WTC11 (cell line): Measurements from ENCODE around the gene FAR1. TPM values are rescaled to one million over a fixed set of nuclear protein-coding genes. Genes with fewer than 3 reads are reported as not detected.

Experiments
- ATAC-seq: fragments of 200-7000 bp; cut with Tn5 transposase; 2 replicates; pipeline ENCODE4 v1.10.0; 2021; ENCODE audit warnings: mild to moderate bottlenecking, moderate library complexity
- CTCF ChIA-PET: fragments of 300-600 bp; sonication (Branson Sonifier 250); formaldehyde crosslinking; loops from one replicate; lab custom pipeline; 2021; ENCODE audit warnings: antibody characterized with exemption; lab: Charles Lee
- POLR2A ChIA-PET: fragments of 350-600 bp; sonication (Branson Sonifier 250); formaldehyde crosslinking; loops from one replicate; lab custom pipeline; 2021; ENCODE audit warnings: antibody characterized with exemption; lab: Charles Lee
- DNase-seq: peaks from one replicate; pipeline ENCODE4 v3.0.0; 2021; ENCODE audit warnings: low spot score
- H3K27ac Mint-ChIP-seq: 2 replicates; pipeline ENCODE4 v1.8.0; 2021; ENCODE audit warnings: mixed read lengths
- H3K27me3 Mint-ChIP-seq: 2 replicates; pipeline ENCODE4 v1.8.0; 2021; ENCODE audit warnings: low read depth, mild to moderate bottlenecking, moderate library complexity, mixed read lengths
- H3K36me3 Mint-ChIP-seq: 2 replicates; pipeline ENCODE4 v1.8.0; 2021; ENCODE audit warnings: mixed read lengths
- H3K4me1 Mint-ChIP-seq: 2 replicates; pipeline ENCODE4 v1.8.0; 2022; ENCODE audit warnings: mixed read lengths
- H3K4me3 Mint-ChIP-seq: 2 replicates; pipeline ENCODE4 v1.8.0; 2021; ENCODE audit warnings: mild to moderate bottlenecking, moderate library complexity, mixed read lengths
- H3K9me3 Mint-ChIP-seq: 2 replicates; pipeline ENCODE4 v1.8.0; 2021; ENCODE audit warnings: mixed read lengths
- ATF3 ChIP-seq: sonication (generic); formaldehyde crosslinking; conservative IDR thresholded peaks from 2 replicates; pipeline ENCODE4 v1.8.1; 2022; ENCODE audit warnings: mild to moderate bottlenecking, missing genetic modification reagents
- CREB1 ChIP-seq: sonication (generic); formaldehyde crosslinking; IDR thresholded peaks from 2 replicates; pipeline ENCODE4 v1.8.0; 2023; ENCODE audit warnings: mild to moderate bottlenecking, missing genetic modification reagents
- ESRRA ChIP-seq: sonication (generic); formaldehyde crosslinking; IDR thresholded peaks from 2 replicates; pipeline ENCODE4 v1.8.1; 2022; ENCODE audit warnings: mild to moderate bottlenecking, missing genetic modification reagents, borderline replicate concordance
- ETV6 ChIP-seq: sonication (generic); formaldehyde crosslinking; IDR thresholded peaks from 2 replicates; pipeline ENCODE4 v1.8.1; 2022; ENCODE audit warnings: mild to moderate bottlenecking, missing genetic modification reagents
- PRRX2 ChIP-seq: fragments of 250-450 bp; sonication (Bioruptor Pico); IDR thresholded peaks from 2 replicates; pipeline ENCODE4 v1.8.0; 2021; ENCODE audit warnings: mild to moderate bottlenecking
- SOX15 ChIP-seq: fragments of 250-450 bp; sonication (Bioruptor Pico); IDR thresholded peaks from 2 replicates; pipeline ENCODE4 v1.9.0; 2021; ENCODE audit warnings: mild to moderate bottlenecking
- STAT6 ChIP-seq: sonication (generic); formaldehyde crosslinking; conservative IDR thresholded peaks from 2 replicates; pipeline ENCODE4 v1.8.1; 2023; ENCODE audit warnings: mild to moderate bottlenecking, low read depth, missing genetic modification reagents, moderate library complexity
- ZBTB21 ChIP-seq: sonication (generic); formaldehyde crosslinking; IDR thresholded peaks from 2 replicates; pipeline ENCODE4 v1.8.1; 2023; ENCODE audit warnings: mild to moderate bottlenecking, missing genetic modification reagents, borderline replicate concordance
- ZNF423 ChIP-seq: fragments of 250-450 bp; sonication (Bioruptor Pico); IDR thresholded peaks from 2 replicates; pipeline ENCODE4 v2.1.2; 2022; ENCODE audit warnings: mild to moderate bottlenecking, moderate library complexity
- total RNA-seq: library from RNA; stranded (reverse); gene quantifications from 3 replicates; pipeline ENCODE4 v1.2.3, GENCODE V29; 2021
- TF ChIP-seq, protein P1 (sequence below): sonication (generic); formaldehyde crosslinking; IDR thresholded peaks from 2 replicates; pipeline ENCODE4 v1.8.1; 2023; ENCODE audit warnings: mild to moderate bottlenecking, missing genetic modification reagents, moderate library complexity
- TF ChIP-seq, protein P2 (sequence below): sonication (generic); formaldehyde crosslinking; IDR thresholded peaks from 2 replicates; pipeline ENCODE4 v1.8.0; 2022; ENCODE audit warnings: mild to moderate bottlenecking, missing genetic modification reagents
- TF ChIP-seq, protein P3 (sequence below): fragments of 250-450 bp; sonication (Bioruptor Pico); IDR thresholded peaks from 2 replicates; pipeline ENCODE4 v1.9.0; 2021; ENCODE audit warnings: mild to moderate bottlenecking, borderline replicate concordance

The FAR1 gene
- total RNA-seq, 1 experiment from 2014 or later, result 63.9 TPM

DNA sequence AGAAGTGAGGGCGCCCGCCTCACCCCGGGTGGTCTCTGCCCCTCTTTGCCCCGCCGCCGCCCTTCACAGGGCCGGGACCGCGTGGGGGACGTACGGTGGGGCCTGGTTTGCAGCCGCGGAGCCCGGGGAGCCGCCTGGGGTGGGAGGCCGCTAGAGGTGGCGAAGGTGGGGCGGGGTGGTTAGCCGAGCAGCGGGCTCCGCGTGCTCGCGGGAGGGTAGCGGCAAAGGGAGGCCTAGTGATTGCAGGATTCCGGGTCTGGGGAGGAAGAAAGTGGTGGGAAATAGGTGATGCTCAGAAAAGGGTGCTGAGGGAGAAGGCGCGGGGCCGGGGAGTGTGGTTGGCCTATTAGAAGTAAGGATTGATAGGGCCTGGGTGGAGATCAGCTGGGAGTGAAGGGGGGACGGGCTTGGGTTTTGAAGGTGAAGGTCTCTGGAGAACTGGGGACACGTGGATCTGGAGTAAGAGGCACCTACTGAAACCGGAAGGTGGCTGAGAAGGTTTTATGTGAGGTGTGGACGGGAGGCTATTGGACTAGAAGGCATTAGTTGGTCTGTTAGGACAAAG lies 571 bp downstream of the FAR1 start:
- H3K4me1 Mint-ChIP-seq, result peaks cover 42% of the 10 kb centered on the region

GRCh38 chr11:13669544-13670488 lies 1.3 kb downstream of the FAR1 start:
- Mint-ChIP-seq H3K9me3 (no peaks in the 10 kb centered on the region), H3K4me1 (peaks cover 42% of the 10 kb centered on the region), H3K36me3 (0 out of 2 replicates have a peak, but pooled peaks cover 3% of the 10 kb centered on the region), H3K27ac (peak overlapping the region; percentile 90)
- no peak for DNase-seq
- TF ChIP-seq, protein P1, sequence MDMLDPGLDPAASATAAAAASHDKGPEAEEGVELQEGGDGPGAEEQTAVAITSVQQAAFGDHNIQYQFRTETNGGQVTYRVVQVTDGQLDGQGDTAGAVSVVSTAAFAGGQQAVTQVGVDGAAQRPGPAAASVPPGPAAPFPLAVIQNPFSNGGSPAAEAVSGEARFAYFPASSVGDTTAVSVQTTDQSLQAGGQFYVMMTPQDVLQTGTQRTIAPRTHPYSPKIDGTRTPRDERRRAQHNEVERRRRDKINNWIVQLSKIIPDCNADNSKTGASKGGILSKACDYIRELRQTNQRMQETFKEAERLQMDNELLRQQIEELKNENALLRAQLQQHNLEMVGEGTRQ, result no peak
- TF ChIP-seq ATF3 (CRISPR knock-in tag) (no peak), ZNF423 (CRISPR knock-in tag) (no peak), ZBTB21 (CRISPR knock-in tag) (no peak), STAT6 (CRISPR knock-in tag) (no peak), SOX15 (CRISPR knock-in tag) (no peak)
- TF ChIP-seq, protein P2, sequence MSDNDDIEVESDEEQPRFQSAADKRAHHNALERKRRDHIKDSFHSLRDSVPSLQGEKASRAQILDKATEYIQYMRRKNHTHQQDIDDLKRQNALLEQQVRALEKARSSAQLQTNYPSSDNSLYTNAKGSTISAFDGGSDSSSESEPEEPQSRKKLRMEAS (CRISPR knock-in tag), result no peak
- TF ChIP-seq, protein P3, sequence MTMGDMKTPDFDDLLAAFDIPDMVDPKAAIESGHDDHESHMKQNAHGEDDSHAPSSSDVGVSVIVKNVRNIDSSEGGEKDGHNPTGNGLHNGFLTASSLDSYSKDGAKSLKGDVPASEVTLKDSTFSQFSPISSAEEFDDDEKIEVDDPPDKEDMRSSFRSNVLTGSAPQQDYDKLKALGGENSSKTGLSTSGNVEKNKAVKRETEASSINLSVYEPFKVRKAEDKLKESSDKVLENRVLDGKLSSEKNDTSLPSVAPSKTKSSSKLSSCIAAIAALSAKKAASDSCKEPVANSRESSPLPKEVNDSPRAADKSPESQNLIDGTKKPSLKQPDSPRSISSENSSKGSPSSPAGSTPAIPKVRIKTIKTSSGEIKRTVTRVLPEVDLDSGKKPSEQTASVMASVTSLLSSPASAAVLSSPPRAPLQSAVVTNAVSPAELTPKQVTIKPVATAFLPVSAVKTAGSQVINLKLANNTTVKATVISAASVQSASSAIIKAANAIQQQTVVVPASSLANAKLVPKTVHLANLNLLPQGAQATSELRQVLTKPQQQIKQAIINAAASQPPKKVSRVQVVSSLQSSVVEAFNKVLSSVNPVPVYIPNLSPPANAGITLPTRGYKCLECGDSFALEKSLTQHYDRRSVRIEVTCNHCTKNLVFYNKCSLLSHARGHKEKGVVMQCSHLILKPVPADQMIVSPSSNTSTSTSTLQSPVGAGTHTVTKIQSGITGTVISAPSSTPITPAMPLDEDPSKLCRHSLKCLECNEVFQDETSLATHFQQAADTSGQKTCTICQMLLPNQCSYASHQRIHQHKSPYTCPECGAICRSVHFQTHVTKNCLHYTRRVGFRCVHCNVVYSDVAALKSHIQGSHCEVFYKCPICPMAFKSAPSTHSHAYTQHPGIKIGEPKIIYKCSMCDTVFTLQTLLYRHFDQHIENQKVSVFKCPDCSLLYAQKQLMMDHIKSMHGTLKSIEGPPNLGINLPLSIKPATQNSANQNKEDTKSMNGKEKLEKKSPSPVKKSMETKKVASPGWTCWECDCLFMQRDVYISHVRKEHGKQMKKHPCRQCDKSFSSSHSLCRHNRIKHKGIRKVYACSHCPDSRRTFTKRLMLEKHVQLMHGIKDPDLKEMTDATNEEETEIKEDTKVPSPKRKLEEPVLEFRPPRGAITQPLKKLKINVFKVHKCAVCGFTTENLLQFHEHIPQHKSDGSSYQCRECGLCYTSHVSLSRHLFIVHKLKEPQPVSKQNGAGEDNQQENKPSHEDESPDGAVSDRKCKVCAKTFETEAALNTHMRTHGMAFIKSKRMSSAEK, result no peak
- TF ChIP-seq, all 79 proteins: peak for 0
- no peak for ATAC-seq
- Mint-ChIP-seq H3K4me3 (peak overlapping the region; percentile 98), H3K27me3 (no peaks in the 10 kb centered on the region)
- CTCF ChIA-PET, result interaction anchor here (1.1 kb wide), 1 partner anchor 332 kb away, joined by 3 read pairs; no protein-coding TSS in a partner anchor
- POLR2A ChIA-PET, result no interaction called here

More for the DNA sequence above, 571 bp downstream of the FAR1 start:
- ATAC-seq, result 0 out of 2 replicates have a peak, but pooled peaks have one; percentile 0
- Mint-ChIP-seq H3K9me3 (no peaks in the 10 kb centered on the region), H3K36me3 (no peaks in the 10 kb centered on the region), H3K27ac (peak overlapping the region; percentile 90), H3K27me3 (no peaks in the 10 kb centered on the region), H3K4me3 (peak overlapping the region; percentile 98)
- ChIA-PET POLR2A (no interaction called here), CTCF (interaction anchor here (0.6 to 2.1 kb wide), 3 partner anchors 24 to 331 kb away, joined by 3 to 5 read pairs (median 3); no protein-coding TSS in a partner anchor)
- DNase-seq, result no peak
- TF ChIP-seq PRRX2 (CRISPR knock-in tag) (no peak), ESRRA (no peak), CREB1 (no peak), ETV6 (CRISPR knock-in tag) (no peak)
- TF ChIP-seq, protein P1, result no peak
